Fibroblast of the aortic adventitia (primary cell): Measurements from ENCODE around the gene FBXL3. TPM values are rescaled to one million over a fixed set of nuclear protein-coding genes. Genes with fewer than 3 reads are reported as not detected.
A peak's percentile ranks its signal among the peaks of the same experiment; 100 is the strongest.

Source experiments
- DNase-seq: peaks from one replicate; pipeline ENCODE4 v3.0.0-alpha.2; 2010; ENCODE audit warnings: low read depth
- H3K4me3 ChIP-seq: 2 replicates; pipeline ENCODE4 v1.5.1; 2011; ENCODE audit warnings: low read depth, mild to moderate bottlenecking, control low read depth, low read length, moderate library complexity
- total RNA-seq: library from RNA; depleted of rRNA; stranded (reverse); fragments of >200 nt; gene quantifications from 2 replicates; pipeline ENCODE4 v1.2.3, GENCODE V29; 2012; ENCODE audit warnings: low replicate concordance
- TF ChIP-seq, protein P1 (sequence below): IDR thresholded peaks from 2 replicates; pipeline ENCODE4 v1.5.1; 2011; ENCODE audit warnings: mild to moderate bottlenecking, low read length, control low read depth, inconsistent platforms; ENCODE audit not compliant: insufficient read depth

Gene FBXL3
- total RNA-seq, 1 donor, result 78.8 TPM

- no peak for DNase-seq
- TF ChIP-seq, protein P1, sequence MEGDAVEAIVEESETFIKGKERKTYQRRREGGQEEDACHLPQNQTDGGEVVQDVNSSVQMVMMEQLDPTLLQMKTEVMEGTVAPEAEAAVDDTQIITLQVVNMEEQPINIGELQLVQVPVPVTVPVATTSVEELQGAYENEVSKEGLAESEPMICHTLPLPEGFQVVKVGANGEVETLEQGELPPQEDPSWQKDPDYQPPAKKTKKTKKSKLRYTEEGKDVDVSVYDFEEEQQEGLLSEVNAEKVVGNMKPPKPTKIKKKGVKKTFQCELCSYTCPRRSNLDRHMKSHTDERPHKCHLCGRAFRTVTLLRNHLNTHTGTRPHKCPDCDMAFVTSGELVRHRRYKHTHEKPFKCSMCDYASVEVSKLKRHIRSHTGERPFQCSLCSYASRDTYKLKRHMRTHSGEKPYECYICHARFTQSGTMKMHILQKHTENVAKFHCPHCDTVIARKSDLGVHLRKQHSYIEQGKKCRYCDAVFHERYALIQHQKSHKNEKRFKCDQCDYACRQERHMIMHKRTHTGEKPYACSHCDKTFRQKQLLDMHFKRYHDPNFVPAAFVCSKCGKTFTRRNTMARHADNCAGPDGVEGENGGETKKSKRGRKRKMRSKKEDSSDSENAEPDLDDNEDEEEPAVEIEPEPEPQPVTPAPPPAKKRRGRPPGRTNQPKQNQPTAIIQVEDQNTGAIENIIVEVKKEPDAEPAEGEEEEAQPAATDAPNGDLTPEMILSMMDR, result no peak
- no peak overlapping the region for H3K4me3 ChIP-seq
Observed at GRCh38 chr13:77040076-77040475, 13.1 kb upstream of the FBXL3 start.

- TF ChIP-seq, protein P1, result no peak
- no peak for DNase-seq
- H3K4me3 ChIP-seq, result no peak overlapping the region
Observed at GRCh38 chr13:77038907-77039480, 12.0 kb upstream of the FBXL3 start.

DNA sequence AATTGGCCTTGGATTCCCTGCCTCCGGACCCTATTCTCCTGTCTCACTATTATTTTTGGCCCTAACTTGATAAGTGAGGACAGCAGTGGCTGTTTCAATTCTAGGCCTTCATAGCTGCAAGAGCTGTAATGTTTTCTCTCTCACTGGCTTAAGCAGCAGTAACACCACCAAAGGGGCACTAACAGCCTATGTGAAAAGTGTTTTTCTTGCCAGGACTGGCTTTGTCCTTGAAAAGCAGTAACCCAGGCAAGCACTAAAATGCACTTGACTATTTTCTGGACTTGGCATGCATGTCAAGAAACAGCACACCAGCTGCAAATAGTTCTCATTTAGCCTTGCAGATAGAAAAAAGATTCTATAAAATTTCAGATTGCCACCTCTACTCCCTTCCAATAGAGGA is 9.3 kb upstream of the FBXL3 start:
- TF ChIP-seq, protein P1, result no peak
- no peak for DNase-seq
- H3K4me3 ChIP-seq, result no peak overlapping the region

DNA sequence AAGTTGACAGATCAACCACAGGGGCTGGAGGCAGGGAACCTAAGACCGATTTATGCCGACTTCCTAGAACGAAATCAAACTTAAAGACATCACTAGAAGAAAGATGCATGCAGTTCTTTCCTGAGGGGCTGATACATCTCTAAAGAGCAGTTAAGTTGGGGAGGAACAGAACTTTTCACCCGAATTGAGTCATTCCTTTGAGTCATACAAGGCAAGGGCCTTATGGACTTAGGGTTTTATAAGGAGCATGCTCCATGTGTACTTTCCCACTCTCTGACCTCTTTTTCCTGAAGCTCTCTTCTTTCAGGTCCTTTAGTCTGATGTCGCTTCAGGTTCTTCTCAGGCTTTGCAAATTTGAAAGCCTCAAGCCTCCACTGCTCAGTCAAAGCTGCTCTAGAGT is 7.9 kb upstream of the FBXL3 start:
- TF ChIP-seq, protein P1, result no peak
- peak; percentile 47 for DNase-seq
- no peak overlapping the region for H3K4me3 ChIP-seq

- H3K4me3 ChIP-seq, result no peak overlapping the region
- TF ChIP-seq, protein P1, result no peak
- peak; percentile 16 for DNase-seq
Observed at GRCh38 chr13:77033717-77034302, 6.9 kb upstream of the FBXL3 start.

DNA sequence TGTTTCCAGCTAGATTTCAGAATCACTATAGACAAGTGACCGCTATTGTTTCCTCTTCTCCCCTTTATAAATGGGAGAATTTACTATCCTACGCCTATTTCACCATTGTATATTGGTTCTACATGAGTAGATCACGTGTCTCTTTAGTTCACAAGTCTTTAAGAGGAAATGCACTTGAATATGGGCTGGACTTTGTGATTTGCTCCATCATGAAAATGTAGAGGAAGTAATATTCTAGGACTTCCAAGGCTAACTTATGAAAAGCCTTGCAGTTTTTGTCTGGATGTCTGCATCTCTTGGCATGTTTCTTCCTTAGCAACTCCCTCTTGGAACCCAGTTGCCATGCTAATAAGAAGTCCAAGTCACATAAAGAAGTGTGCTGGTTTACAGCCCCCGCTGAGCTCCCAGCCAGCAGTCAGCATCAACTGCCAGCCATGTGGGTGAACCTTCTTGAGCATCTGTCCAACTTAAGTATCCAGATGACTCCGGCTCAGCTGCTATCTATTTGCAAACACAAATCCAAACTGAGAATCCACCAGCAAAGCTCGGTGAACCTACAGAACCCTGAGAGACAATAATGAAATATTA is 4.8 kb upstream of the FBXL3 start:
- no peak for DNase-seq
- H3K4me3 ChIP-seq, result no peak overlapping the region
- TF ChIP-seq, protein P1, result no peak

DNA sequence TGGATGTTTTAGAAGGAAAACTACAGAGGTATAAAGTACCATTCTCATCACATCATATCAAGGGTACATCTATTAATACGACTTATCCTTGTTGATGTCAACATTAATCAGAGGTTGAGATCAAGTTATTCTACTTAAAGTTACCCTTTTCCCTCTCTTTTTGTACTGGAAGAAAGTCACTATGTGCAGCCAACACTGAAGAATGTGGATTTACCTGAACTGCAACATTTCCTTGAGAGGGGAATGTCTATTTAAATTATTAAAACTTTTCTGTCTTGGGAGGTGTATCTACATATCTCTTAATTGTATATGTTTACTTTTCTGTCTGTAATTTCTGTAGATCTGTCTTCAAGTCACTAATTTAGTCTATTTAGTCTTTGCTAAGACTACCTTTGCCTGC is 2.5 kb upstream of the FBXL3 start:
- no peak for DNase-seq
- H3K4me3 ChIP-seq, result no peak overlapping the region
- TF ChIP-seq, protein P1, result no peak
